ENCODE data around the gene LTBP3. TPM values are rescaled to one million over a fixed set of nuclear protein-coding genes. Genes with fewer than 3 reads are reported as not detected.

LTBP3 gene
- total and polyA plus RNA-seq, 9 of the 15 experiments (the other 6 are each of a cell fraction or from before 2014, with no cell fraction given) = 0.06 to 20.5 (median 4.8) TPM

DNA sequence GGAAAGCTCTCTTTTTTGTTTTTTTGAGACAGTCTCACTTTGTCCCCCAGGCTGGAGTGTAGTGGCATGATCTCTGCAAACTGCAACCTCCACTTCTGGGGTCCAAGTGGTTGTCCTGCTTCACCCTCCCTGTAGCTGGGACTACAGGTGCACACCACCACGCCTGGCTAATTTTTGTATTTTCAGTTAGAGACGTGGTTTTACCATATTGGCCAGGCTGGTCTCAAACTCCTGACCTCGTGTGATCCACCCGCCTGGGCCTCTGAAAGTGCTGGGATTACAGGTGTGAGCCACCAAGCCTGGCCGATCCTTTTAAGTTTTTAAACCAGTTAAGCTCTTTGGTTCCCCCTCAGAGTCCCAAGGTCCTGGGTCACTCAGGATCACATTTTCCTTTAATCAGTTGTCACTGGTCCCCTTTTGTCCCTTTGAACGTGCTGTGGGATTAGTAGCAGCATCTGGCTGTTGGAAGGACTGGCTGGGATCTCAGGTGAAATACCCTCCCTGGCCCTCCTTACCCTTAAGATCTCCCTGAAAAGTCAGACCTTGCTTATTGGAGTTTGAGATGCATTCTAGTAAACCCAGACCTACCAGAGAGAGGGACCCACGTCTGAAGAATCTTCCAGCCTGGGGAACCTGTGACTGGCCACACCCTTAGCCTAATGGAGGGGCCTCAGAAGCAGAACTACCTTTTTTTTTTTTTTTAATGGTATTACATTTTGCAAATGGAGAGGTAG, 51.2 kb downstream of the LTBP3 start (continued):
- TF ChIP-seq, protein P1, sequence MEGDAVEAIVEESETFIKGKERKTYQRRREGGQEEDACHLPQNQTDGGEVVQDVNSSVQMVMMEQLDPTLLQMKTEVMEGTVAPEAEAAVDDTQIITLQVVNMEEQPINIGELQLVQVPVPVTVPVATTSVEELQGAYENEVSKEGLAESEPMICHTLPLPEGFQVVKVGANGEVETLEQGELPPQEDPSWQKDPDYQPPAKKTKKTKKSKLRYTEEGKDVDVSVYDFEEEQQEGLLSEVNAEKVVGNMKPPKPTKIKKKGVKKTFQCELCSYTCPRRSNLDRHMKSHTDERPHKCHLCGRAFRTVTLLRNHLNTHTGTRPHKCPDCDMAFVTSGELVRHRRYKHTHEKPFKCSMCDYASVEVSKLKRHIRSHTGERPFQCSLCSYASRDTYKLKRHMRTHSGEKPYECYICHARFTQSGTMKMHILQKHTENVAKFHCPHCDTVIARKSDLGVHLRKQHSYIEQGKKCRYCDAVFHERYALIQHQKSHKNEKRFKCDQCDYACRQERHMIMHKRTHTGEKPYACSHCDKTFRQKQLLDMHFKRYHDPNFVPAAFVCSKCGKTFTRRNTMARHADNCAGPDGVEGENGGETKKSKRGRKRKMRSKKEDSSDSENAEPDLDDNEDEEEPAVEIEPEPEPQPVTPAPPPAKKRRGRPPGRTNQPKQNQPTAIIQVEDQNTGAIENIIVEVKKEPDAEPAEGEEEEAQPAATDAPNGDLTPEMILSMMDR (IDR thresholded peaks at IDR 0.05 in 2 of 3, conservative IDR thresholded peaks at IDR 0.05 in 1 of 3; ENCODE audit: insufficient read depth in 2 of 3, low read depth in 1 of 3, low read length in 3 of 3) = 0 out of 6 replicates have a peak, but pooled peaks of 1 of the 3 experiments have one; percentile 6
- 0 out of 2 replicates have a peak, but pooled peaks have one; percentile 65 for TF ChIP-seq CBFB (CRISPR knock-in tag; IDR thresholded peaks at IDR 0.05)
- TF ChIP-seq COPS2 (conservative IDR thresholded peaks at IDR 0.05) = no peak
- peak; percentile 47; the same call in 1 of the 2 replicates for TF ChIP-seq NCOA1 (IDR thresholded peaks at IDR 0.05; ENCODE audit: low read depth)
- peak in 2 of 3 experiments; percentile 52 to 62 for TF ChIP-seq YY1 (IDR thresholded peaks at IDR 0.05; ENCODE audit: borderline replicate concordance in 1 of 3, control insufficient read depth in 1 of 3, extremely low read depth in 1 of 3, insufficient read depth in 3 of 3, insufficient read length in 1 of 3, insufficient replicate concordance in 2 of 3, low read depth in 1 of 3, low read length in 2 of 3)
- no peak for TF ChIP-seq ZC3H11A (IDR thresholded peaks at IDR 0.05; ENCODE audit: low read depth, low read length)
- TF ChIP-seq U2AF1 (optimal IDR thresholded peaks at IDR 0.05; ENCODE audit: low read depth, low read length) = peak; percentile 45
- TF ChIP-seq SMAD1 (IDR thresholded peaks at IDR 0.05; ENCODE audit: low read depth, low read length, partially characterized antibody) = peak; percentile 96
- TF ChIP-seq, protein P2, sequence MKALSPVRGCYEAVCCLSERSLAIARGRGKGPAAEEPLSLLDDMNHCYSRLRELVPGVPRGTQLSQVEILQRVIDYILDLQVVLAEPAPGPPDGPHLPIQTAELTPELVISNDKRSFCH (CRISPR knock-in tag; IDR thresholded peaks at IDR 0.05) = no peak
- TF ChIP-seq, protein P2 (tag; IDR thresholded peaks at IDR 0.05) = peak; percentile 59; the same call in 1 of the 2 replicates
- peak; percentile 99 for TF ChIP-seq PHB (CRISPR knock-in tag; IDR thresholded peaks at IDR 0.05)
- no peak for TF ChIP-seq ZNF589 (CRISPR knock-in tag; IDR thresholded peaks at IDR 0.05; ENCODE audit: low read depth)
- TF ChIP-seq ASH1L (IDR thresholded peaks at IDR 0.05; ENCODE audit: borderline replicate concordance, low read depth, partially characterized antibody) = peak; percentile 51
- peak; percentile 65 for TF ChIP-seq CREB1 (IDR thresholded peaks at IDR 0.05)
- peak; percentile 62; the same call in 1 of the 2 replicates for TF ChIP-seq CREB1 (CRISPR knock-in tag; IDR thresholded peaks at IDR 0.05)
- TF ChIP-seq, protein P3, sequence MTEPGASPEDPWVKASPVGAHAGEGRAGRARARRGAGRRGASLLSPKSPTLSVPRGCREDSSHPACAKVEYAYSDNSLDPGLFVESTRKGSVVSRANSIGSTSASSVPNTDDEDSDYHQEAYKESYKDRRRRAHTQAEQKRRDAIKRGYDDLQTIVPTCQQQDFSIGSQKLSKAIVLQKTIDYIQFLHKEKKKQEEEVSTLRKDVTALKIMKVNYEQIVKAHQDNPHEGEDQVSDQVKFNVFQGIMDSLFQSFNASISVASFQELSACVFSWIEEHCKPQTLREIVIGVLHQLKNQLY (CRISPR knock-in tag; conservative IDR thresholded peaks at IDR 0.05) = peak in 1 of 2 experiments; percentile 97; a peak in 3 of 4 replicates
- no peak; the same call in 1 of the 2 replicates for TF ChIP-seq BACH1 (tag; IDR thresholded peaks at IDR 0.05)
- peak; percentile 99 for TF ChIP-seq FUS (optimal IDR thresholded peaks at IDR 0.05; ENCODE audit: low read depth, low read length)
- 0 out of 2 replicates have a peak, but pooled peaks have one; percentile 11 for TF ChIP-seq DDX20 (tag; IDR thresholded peaks at IDR 0.05; ENCODE audit: low read depth)
- peak in 1 of 2 experiments; percentile 2; a peak in 2 of 4 replicates for TF ChIP-seq RCOR1 (IDR thresholded peaks at IDR 0.05; ENCODE audit: borderline replicate concordance in 1 of 2, low read depth in 2 of 2, low read length in 2 of 2)
- no peak for TF ChIP-seq HNRNPLL (IDR thresholded peaks at IDR 0.05; ENCODE audit: low read depth, low read length, poor library complexity, severe bottlenecking)
- no peak for TF ChIP-seq NFYB (IDR thresholded peaks at IDR 0.05; ENCODE audit: extremely low read depth, insufficient read length)
- TF ChIP-seq HNRNPK (IDR thresholded peaks at IDR 0.05; ENCODE audit: low read depth, low read length, poor library complexity, severe bottlenecking) = no peak
